Kidney (tissue), 14 donors: ENCODE measurements around the gene IL17RE. TPM values are rescaled to one million over a fixed set of nuclear protein-coding genes. Genes with fewer than 3 reads are reported as not detected.

ENCODE experiments used
- DNase-seq, 5 donors: peaks; one replicate each; pipeline ENCODE4 v3.0.0-alpha.2; 2013 to 2020
- FAIRE-seq: peaks from 2 replicates; lab custom pipeline; 2012; peaks lifted over from hg19 to GRCh38; lab: Jason Lieb, UNC
- H3K27ac ChIP-seq, 2 donors: one replicate each; pipeline ENCODE4 v1.7.0; 2013; ENCODE audit warnings: low read depth in 2 of 2, low read length in 2 of 2, inconsistent platforms in 1 of 2
- H3K27me3 ChIP-seq: one replicate; pipeline ENCODE4 v1.7.1; 2013; ENCODE audit warnings: low read length, inconsistent platforms; ENCODE audit not compliant: control insufficient read depth, insufficient read depth
- H3K36me3 ChIP-seq, 3 donors: one replicate each; pipeline versions ENCODE4 v1.7.0 to v1.7.1; 2013; ENCODE audit warnings: low read length in 3 of 3, control low read depth in 1 of 3, inconsistent platforms in 1 of 3; ENCODE audit not compliant: insufficient read depth in 3 of 3, control insufficient read depth in 2 of 3
- H3K4me1 ChIP-seq, 3 donors: one replicate each; pipeline versions ENCODE4 v1.7.0 to v1.7.1; 2013; ENCODE audit warnings: low read length in 3 of 3, inconsistent platforms in 1 of 3, low read depth in 1 of 3; ENCODE audit not compliant: control insufficient read depth in 2 of 3, insufficient read depth in 2 of 3
- H3K4me3 ChIP-seq, 3 donors: one replicate each; pipeline versions ENCODE4 v1.7.0 to v1.8.1; 2013; ENCODE audit warnings: low read length in 3 of 3, control low read depth in 1 of 3, inconsistent platforms in 1 of 3
- H3K9ac ChIP-seq, 3 donors: one replicate each; pipeline versions ENCODE4 v1.7.0 to v1.7.1; 2013; ENCODE audit warnings: low read length in 3 of 3, control low read depth in 1 of 3, inconsistent platforms in 1 of 3
- H3K9me3 ChIP-seq, 3 donors: one replicate each; pipeline versions ENCODE4 v1.7.0 to v1.7.1; 2013; ENCODE audit warnings: low read length in 3 of 3, control low read depth in 1 of 3, inconsistent platforms in 1 of 3; ENCODE audit not compliant: control insufficient read depth in 2 of 3, insufficient read depth in 1 of 3
- CTCF ChIP-seq: IDR thresholded peaks from 3 replicates; pipeline ENCODE4 v1.5.1; 2012; ENCODE audit warnings: mild to moderate bottlenecking, moderate library complexity, borderline replicate concordance; ENCODE audit not compliant: insufficient read depth; ENCODE audit errors: extremely low read depth
- intact Hi-C: fragments of 100-400 bp; cut with DNase I; formaldehyde crosslinking; loops from one replicate; pipeline ENCODE4 v1.11.1; 2022
- polyA plus RNA-seq: library from polyadenylated mRNA; stranded (reverse); fragments of 350-450 nt; fragmentation: Illumina TruSeq; extraction: RNeasy Lipid Tissue Mini Kit (QIAGEN cat#74804); gene quantifications from one replicate; pipeline ENCODE4 v1.2.3, GENCODE V29; 2014; ENCODE audit warnings: low read depth, low replicate concordance; ENCODE audit not compliant: insufficient read depth
- total RNA-seq: library from RNA; stranded (reverse); fragmentation: NEBNext Ultra II Directional; extraction: Animal tissue kit (Norgen Biotek cat#: 25700); gene quantifications from one replicate; pipeline ENCODE4 v1.2.1, GENCODE V29; 2021
- donor health status: control.
- donor health status: control.
- donor health status: control.
- donor health status: control.
- donor health status: control.
- donor health status: DM: yes; HTN: yes; CAD: no.
- donor health status: Normal renal cell carcinoma (clear cell type).

Gene IL17RE
- total and polyA plus RNA-seq, 2 donors from 2014 or later = 7.5 to 8.5 TPM

- Histone ChIP-seq H3K4me3 (no peak overlapping the region), H3K4me1 (no peaks in the 10 kb centered on the region), H3K9me3 (no peaks in the 10 kb centered on the region), H3K36me3 (no peaks in the 10 kb centered on the region), H3K27me3 (no peaks in the 10 kb centered on the region), H3K9ac (no peak overlapping the region), H3K27ac (no peak overlapping the region)
- no peak for DNase-seq
- intact Hi-C loops = no loop called here
- TF ChIP-seq CTCF = no peak
- FAIRE-seq = no peak
Measured at GRCh38 chr3:9884555-9885165, 18.0 kb upstream of the IL17RE start.

- Histone ChIP-seq H3K27ac (no peak overlapping the region), H3K9ac (no peak overlapping the region), H3K9me3 (no peaks in the 10 kb centered on the region), H3K4me3 (no peak overlapping the region), H3K4me1 (peaks cover 0 to 3% (median 0%) of the 10 kb centered on the region in 3 donors), H3K27me3 (no peaks in the 10 kb centered on the region), H3K36me3 (no peaks in the 10 kb centered on the region)
- intact Hi-C loops = no loop called here
- TF ChIP-seq CTCF = no peak
- FAIRE-seq (no peak), DNase-seq (no peak)
Measured at GRCh38 chr3:9886328-9886727, 16.3 kb upstream of the IL17RE start.

DNA sequence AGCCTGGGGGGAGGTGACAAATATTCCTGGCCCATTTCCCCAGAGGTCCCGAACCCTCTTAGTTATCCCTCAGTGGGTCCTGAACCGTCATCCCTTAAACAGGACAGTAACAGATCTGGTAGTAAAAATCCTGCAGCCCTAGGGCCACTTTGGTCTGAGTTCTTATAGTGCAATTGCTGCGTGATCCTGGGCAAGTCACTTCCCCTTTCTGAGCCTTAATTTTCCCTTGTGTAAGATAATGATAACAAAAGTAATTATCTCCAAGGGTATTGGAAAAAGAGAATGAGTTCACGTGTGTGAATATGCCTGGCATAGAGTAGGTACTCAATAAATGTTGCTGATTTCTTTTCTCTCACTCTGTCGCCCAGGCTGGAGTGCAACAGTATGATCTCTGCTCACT is 15.2 kb upstream of the IL17RE start:
- no peak overlapping the region for H3K9ac ChIP-seq
- H3K27ac ChIP-seq = no peak overlapping the region
- no peak overlapping the region for H3K4me3 ChIP-seq
- no peaks in the 10 kb centered on the region for H3K27me3 ChIP-seq
- FAIRE-seq (no peak), DNase-seq (no peak)
- intact Hi-C loops = no loop called here
- no peak for TF ChIP-seq CTCF
- peaks cover 0 to 1% (median under 1%) of the 10 kb centered on the region in 3 donors for H3K36me3 ChIP-seq
- H3K9me3 ChIP-seq = no peaks in the 10 kb centered on the region
- peaks cover 0 to 3% (median 0%) of the 10 kb centered on the region in 3 donors for H3K4me1 ChIP-seq

GRCh38 chr3:9888540-9888939 is 14.1 kb upstream of the IL17RE start:
- Histone ChIP-seq H3K4me3 (no peak overlapping the region), H3K27me3 (no peaks in the 10 kb centered on the region), H3K36me3 (peaks cover 0 to 11% (median 8%) of the 10 kb centered on the region in 3 donors), H3K9me3 (no peaks in the 10 kb centered on the region), H3K9ac (no peak overlapping the region), H3K4me1 (peaks cover 0 to 7% (median 6%) of the 10 kb centered on the region in 3 donors), H3K27ac (no peak overlapping the region)
- DNase-seq (no peak), FAIRE-seq (no peak)
- no peak for TF ChIP-seq CTCF
- intact Hi-C loops = no loop called here
